HG03045 (cell line): ENCODE measurements around the gene TOGARAM1.

Experiments used
- ATAC-seq: cut with Tn5 transposase; IDR thresholded peaks from one replicate; pipeline ENCODE4 v1.9.1; 2021; ENCODE audit warnings: mild to moderate bottlenecking, moderate library complexity; ENCODE audit not compliant: unreplicated experiment

TOGARAM1 gene

DNA sequence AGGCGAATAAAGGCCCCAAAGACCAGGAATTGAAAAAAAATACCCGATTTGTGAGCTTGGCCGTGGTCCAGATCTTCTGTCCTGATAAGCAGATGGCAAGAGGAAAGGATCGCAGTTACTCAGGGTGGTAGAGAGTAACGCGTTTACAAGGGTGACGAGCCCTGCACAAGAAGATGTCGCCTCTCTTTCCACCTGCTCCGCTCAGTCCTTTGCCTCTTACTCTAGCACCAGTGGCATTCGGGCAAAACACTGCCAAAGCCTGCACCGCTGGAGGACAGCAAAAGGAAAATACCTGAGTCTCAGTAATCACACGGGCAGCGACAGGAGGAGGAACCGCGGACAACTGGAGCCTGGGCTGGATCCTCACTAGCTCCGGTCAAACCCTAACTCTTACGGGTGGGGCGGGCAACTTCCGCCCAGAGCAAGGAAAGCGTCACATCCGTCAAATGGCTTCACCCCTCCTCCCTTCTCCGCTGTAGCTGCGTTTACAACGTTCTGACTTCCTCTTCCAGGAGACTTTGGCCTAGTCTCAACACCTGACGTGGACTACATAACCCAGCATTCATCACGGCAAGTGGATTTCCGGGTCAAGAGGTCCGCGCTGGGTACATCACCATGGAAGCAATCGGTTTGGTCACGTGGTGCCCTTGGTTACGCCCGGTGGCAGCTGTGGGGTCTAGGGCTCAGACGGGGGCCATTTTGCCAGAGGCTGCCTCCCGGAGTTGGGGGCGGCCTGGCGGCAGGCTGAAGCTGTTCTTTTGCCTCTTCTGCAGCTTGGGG, at the start of gene TOGARAM1, which contains the start of gene KLHL28:
TSS of gene TOGARAM1 (plus strand) at position 637 of the 780 bp plus-strand sequence. CDS start 232 bp downstream, outside the sequence.
TSS of gene KLHL28 (minus strand) at position 394 of the 780 bp plus-strand sequence. CDS start 16,019 bp downstream, outside the sequence.
- ATAC-seq, result peak; percentile 95

GRCh38 chr14:44914849-44915248, 47.1 kb upstream of the TOGARAM1 start:
- no peak for ATAC-seq

DNA sequence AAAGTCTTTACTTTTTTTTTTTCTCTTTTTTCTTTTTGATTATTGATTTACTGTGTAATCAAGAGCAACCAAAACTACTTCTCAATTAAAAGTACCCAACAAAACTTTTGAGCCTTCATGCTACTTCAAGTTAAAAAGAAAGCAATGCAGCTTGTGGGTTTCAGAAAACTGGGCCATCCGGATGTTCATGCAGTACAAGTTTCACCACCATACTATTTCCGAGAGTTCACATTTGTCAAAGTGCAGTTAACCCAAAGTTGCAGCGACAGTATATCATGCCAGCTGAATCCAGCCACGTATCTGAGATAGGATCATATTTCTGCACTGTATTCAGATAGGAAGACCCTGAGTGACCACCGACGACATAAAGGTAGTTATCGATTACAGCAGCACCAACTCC, 33.2 kb upstream of the TOGARAM1 start:
- no peak for ATAC-seq

GRCh38 chr14:44935155-44935554, 26.8 kb upstream of the TOGARAM1 start:
- ATAC-seq, result no peak

DNA sequence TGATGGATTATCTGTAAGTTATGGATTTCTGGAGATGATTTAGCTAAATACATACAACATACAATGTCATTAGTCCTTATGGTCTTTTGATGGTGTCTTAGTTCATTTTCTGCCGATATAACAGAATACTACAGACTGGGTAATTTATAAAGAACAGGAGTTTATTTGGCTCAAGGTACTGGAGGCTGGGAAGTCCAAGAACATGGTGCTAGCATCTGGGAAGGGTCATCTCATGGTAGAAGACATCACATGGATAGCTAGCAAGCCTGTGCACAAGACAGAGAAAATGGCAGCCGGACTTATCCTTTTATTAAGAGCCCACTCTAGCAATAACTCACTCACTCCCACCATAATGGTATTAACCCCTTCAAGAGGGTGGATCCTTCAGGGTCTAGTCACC, 24.4 kb upstream of the TOGARAM1 start:
- no peak for ATAC-seq

- ATAC-seq, result no peak
These were observed 21.8 kb upstream of the TOGARAM1 start for GRCh38 chr14:44940211-44940610.

DNA sequence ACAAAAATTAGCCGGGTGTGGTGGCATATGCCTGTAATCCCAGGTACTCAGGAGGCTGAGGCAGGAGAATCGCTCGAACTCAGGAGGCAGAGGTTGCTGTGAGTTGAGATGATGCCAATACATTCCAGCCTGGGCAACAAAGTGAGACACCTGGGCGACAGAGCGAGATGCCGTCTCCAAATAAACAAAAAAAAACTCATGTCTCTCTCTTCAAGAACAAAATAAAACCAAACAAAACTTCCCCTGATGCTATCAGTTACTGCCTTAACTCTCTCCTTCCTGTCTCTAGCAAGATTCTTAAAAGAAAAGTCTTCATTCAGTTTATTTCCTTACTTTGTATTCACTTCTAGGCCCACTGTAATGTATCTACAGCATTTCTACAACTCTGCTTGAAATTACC, 21.0 kb upstream of the TOGARAM1 start:
- no peak for ATAC-seq

GRCh38 chr14:44941591-44941990, 20.4 kb upstream of the TOGARAM1 start:
- no peak for ATAC-seq

DNA sequence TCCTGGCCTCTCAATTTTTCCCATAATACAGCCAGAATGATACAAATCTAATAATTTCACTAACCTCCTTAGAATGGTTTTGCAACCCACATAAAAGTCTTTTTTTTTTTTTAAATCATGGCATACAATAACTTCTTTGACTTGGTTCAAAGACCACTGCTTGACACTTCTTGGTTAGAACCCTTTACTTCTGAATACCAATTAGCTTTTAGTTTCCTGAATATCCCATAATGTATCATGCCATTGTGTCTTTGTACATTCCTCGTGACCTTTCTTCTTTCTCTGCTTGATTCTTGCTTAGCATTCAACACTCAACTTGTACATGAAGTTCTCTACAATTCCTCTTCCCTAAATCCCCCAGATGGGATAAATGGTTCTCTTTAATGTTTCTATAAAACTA, 19.6 kb upstream of the TOGARAM1 start:
- no peak for ATAC-seq

DNA sequence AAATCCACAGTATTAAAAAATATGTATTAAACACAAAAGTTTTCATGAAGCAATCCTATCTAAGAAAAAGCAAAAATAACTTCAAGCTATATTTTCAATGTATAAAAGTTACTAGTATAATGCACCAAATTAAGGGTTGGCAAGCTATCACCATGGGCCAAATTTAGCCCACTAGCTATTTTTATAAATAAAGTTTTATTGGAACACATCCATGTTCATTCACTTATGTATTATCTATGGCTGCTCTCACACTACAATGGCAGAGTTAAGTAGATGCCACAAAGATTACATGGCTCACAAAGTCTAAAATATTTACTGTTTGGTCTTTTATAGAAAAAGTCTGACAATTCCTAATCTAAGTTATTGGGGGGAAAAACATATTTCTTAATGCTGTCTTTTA, 17.9 kb upstream of the TOGARAM1 start:
- ATAC-seq, result no peak

GRCh38 chr14:44945264-44945663, 16.7 kb upstream of the TOGARAM1 start:
- ATAC-seq, result no peak

- ATAC-seq, result no peak
These were observed 10.9 kb upstream of the TOGARAM1 start for GRCh38 chr14:44951051-44951450.

GRCh38 chr14:44952391-44953110, 9.4 kb upstream of the TOGARAM1 start:
- ATAC-seq, result no peak

DNA sequence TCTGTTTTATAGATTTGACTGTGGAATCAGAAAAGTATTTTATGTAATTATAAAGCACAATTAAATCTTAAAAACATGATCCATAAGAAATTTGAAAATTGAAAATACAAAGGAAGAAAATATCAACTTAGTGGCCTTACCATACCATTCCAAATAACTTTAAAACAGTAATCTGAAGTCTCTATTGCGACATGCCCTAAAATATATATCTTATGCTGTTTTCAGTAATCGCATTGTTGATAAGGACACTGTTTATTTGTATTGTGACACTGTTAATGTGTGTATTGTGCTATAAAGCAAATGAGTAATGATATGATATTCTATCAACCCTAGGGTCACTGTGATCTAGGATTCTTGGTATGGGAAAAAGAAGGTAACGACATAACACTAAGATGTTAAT, 7.2 kb upstream of the TOGARAM1 start:
- ATAC-seq, result no peak

DNA sequence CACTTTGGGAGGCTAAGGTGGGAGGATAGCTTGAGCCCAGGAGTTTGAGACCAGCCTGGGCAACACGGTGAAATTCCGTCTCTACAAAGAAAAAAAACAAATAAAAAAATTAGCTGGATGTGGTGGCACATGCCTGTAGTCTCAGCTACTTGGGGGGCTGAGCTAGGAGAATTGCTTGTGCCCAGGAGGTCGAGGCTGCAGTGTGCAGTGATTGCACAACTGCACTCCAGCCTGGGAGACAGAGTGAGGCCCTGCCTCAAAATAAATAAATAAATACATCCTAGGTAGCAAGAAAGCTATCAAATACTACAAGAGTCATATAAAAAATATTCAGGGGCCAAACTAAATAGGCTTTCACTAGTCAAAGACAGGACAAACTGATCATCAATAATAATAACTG, 6.5 kb upstream of the TOGARAM1 start:
- no peak for ATAC-seq

DNA sequence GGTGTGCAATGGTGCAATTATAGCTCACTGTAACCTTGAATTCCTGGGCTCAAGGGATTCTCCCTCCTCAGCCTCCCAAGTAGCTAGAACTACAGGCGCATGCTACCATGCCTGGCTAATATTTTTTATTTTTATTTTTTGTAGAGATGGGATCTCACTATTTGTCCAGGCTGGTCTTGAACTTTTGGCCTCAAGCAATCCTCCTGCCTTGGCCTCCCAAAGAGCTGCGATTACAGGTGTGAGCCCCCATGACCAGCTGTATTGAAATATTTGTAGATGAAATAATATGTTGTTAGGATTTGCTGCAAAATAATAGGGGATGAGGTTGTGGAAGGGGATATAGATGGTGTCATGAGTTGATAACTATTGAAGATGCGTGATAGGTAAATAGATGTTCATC, 5.1 kb upstream of the TOGARAM1 start:
- no peak for ATAC-seq

GRCh38 chr14:44959538-44959937, 2.5 kb upstream of the TOGARAM1 start:
- ATAC-seq, result no peak

GRCh38 chr14:44960146-44960545, 1.8 kb upstream of the TOGARAM1 start:
- ATAC-seq, result no peak

DNA sequence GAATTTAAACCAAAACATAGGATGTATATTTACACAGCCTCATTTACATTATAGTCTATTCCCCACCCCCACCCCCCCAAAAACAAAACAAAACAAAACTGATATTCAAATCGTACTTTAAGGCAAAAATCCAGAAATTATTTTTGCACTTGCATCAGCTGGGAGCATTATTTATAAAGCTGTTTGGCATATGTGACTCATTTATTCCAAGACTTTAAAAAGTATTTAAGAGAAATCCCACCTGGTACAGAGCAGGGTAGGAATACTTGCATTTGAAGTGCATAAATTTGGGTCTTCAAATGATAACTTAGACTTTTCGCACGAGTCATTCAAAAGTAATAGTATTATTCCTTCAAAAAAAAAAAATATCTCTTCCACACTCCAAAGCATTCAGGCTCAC, 1.3 kb upstream of the TOGARAM1 start:
- ATAC-seq, result no peak

DNA sequence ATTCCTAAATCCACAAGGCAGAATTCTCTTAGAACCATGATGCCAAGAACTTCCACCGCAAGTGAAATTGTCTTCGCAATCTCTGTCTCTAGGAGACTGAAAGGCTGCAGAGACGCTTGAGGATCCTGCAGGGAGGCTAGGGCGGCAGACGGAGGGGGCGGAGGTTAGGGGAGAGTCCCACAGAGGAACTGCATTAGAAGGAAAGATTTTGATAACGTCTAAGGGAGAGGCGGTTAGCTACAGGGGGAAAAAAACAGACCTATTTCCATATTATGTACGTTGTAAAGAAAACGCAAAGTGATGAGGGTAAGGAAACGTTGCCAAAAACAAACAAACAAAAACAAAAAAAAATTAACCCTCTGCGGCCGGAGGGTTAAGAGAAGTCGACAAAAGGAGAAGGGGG, 838 bp upstream of the TOGARAM1 start:
- ATAC-seq, result no peak

DNA sequence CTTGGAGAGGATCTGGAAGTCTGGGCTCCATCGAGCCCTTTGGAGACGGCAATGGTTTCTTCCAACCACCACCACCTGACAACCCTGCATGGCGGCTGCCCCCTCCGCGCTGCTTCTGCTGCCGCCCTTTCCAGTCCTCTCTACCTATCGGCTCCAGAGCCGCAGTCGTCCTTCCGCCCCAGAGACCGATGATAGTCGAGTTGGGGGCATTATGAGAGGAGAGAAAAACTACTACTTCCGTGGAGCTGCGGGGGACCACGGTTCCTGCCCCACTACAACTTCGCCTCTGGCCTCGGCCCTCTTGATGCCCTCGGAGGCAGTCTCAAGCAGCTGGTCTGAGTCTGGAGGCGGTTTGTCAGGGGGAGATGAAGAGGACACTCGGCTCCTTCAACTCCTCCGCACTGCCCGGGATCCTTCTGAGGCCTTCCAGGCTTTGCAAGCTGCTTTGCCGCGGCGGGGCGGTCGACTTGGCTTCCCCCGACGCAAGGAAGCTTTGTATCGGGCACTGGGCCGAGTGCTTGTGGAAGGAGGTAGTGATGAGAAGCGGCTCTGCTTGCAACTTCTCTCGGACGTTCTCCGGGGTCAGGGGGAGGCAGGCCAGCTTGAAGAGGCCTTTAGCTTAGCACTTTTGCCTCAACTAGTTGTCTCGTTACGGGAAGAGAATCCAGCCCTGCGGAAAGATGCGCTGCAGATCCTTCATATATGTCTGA, 499 bp downstream of the TOGARAM1 start:
- peak; percentile 29 for ATAC-seq
